ENCODE results near the gene GRK4.

DNA sequence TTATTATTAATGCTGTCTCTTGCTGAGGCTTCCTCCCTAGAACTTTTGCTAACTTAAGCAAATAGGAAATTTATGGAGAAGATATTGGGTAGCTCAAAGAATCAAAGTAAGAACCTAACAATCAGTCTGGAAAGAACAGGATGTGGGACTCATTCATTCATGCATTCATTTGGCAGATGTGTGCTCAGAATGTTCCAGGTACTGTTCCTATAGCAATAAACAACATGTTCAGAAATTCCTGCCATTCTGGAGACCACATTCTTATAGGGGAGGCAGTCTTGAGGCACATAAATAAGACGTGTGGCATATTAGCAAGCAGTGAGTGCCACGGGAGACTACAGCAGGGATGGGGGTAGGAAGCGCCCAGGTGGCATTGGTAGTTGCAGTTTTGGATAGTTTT is 5.0 kb downstream of the GRK4 start:
- TF ChIP-seq, protein P1, sequence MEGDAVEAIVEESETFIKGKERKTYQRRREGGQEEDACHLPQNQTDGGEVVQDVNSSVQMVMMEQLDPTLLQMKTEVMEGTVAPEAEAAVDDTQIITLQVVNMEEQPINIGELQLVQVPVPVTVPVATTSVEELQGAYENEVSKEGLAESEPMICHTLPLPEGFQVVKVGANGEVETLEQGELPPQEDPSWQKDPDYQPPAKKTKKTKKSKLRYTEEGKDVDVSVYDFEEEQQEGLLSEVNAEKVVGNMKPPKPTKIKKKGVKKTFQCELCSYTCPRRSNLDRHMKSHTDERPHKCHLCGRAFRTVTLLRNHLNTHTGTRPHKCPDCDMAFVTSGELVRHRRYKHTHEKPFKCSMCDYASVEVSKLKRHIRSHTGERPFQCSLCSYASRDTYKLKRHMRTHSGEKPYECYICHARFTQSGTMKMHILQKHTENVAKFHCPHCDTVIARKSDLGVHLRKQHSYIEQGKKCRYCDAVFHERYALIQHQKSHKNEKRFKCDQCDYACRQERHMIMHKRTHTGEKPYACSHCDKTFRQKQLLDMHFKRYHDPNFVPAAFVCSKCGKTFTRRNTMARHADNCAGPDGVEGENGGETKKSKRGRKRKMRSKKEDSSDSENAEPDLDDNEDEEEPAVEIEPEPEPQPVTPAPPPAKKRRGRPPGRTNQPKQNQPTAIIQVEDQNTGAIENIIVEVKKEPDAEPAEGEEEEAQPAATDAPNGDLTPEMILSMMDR (IDR thresholded peaks at IDR 0.05; ENCODE audit: low read depth, low read length): no peak
- TF ChIP-seq POLR2A (IDR thresholded peaks at IDR 0.05; ENCODE audit: extremely low read depth, insufficient read length): no peak

Data from NB4 (cell line).